ENCODE measurements around the gene SLC4A8.
A peak's percentile ranks its signal among the peaks of the same experiment; 100 is the strongest.

Gene SLC4A8

GRCh38 chr12:51395283-51396230, 29.1 kb upstream of the SLC4A8 start:
- DNase-seq (ENCODE audit: low spot score), result no peak

- DNase-seq (ENCODE audit: low spot score), result no peak
These were observed 27.0 kb upstream of the SLC4A8 start for GRCh38 chr12:51397670-51398069.

- DNase-seq (ENCODE audit: low spot score), result no peak
These were observed 24.7 kb upstream of the SLC4A8 start for GRCh38 chr12:51399891-51400290.

GRCh38 chr12:51401020-51401419, 23.6 kb upstream of the SLC4A8 start:
- DNase-seq (ENCODE audit: low spot score), result no peak

- DNase-seq (ENCODE audit: low spot score), result no peak
These were observed 23.1 kb upstream of the SLC4A8 start for GRCh38 chr12:51401486-51401885.

- no peak for DNase-seq (ENCODE audit: low spot score)
These were observed 22.7 kb upstream of the SLC4A8 start for GRCh38 chr12:51401900-51402299.

GRCh38 chr12:51403159-51403558, 21.5 kb upstream of the SLC4A8 start:
- no peak for DNase-seq (ENCODE audit: low spot score)

- no peak for DNase-seq (ENCODE audit: low spot score)
These were observed 20.9 kb upstream of the SLC4A8 start for GRCh38 chr12:51403681-51404136.

- no peak for DNase-seq (ENCODE audit: low spot score)
These were observed 20.0 kb upstream of the SLC4A8 start for GRCh38 chr12:51404627-51405026.

DNA sequence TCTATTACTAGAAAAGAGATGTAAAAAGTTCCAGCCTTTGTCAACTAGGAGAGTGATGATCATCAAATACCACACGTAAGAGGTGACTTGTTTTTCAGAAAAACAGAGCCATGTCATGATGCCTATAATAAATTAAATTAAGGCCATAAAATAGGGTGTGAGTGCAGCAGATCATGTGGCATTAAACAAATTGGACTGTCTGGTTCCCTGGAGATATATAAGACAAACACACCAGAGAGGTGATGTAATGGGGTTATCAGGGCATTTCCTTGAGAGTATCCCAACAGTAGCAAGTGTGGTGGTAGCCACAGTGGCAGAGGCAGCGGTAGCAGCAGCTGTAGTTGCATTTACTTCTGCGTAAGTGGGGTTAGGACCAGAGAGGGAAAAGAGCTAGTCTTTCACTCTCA, 18.8 kb upstream of the SLC4A8 start:
- no peak for DNase-seq (ENCODE audit: low spot score)

GRCh38 chr12:51406290-51406689, 18.3 kb upstream of the SLC4A8 start:
- no peak for DNase-seq (ENCODE audit: low spot score)

GRCh38 chr12:51406859-51407258, 17.8 kb upstream of the SLC4A8 start:
- no peak for DNase-seq (ENCODE audit: low spot score)

DNA sequence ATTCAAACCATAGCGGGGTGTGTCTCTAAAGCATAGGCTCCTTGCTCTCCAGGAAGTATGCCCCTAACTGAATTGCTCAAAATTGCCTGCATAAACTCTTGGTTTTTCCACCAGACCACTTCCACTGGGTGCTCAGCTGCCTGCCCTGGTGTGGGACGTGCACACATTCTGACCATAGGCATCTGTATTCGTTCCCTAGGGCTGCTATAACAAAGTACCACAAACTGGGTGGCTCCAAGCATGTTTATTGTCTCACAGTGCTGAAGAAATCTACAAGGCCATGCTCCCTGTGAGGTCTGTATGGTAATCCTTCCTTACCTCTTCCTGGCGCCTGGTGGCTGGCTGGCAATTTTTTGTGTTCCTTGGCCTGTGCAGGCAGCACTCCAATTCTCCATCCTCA, 17.0 kb upstream of the SLC4A8 start:
- DNase-seq (ENCODE audit: low spot score), result no peak

DNA sequence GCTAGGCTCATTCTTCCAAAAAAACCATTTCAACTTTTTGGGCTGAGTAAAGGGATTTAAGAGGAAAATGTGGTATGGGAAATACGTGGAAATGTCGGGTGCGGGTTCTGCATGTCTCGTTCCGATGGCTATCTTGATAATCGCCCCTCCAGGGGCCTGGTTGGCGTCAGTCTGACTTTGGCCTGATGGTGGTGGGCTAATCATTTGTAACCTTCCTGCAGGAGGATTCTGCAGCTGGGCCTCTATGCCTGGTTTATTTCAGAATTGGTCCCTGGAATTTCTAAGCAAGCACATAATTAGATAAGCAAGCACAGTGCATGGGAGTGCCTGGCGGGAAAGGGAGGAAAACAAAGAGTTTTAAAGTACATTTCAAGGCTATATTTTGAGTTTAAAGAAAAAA, 14.8 kb upstream of the SLC4A8 start:
- DNase-seq (ENCODE audit: low spot score), result no peak

DNA sequence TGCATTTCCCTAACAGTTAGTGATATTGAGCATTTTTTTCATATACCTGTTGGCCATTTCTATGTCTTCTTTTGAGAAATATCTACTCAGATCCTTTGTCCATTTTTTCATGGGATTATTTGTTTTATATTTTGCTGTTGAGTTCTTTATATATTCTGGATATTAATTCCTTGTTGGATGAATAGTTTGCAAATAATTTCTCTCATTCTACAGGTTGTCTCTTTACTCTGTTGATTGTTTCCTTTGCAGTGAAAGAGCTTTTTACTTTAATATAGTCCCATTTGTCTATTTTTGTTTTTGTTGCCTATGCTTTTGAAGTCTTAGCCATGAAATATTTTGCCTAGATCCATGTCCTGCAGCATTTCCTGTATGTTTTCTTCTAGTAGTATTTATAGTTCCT, 11.5 kb upstream of the SLC4A8 start:
- DNase-seq (ENCODE audit: low spot score), result no peak

GRCh38 chr12:51413791-51414190, 10.8 kb upstream of the SLC4A8 start:
- no peak for DNase-seq (ENCODE audit: low spot score)

DNA sequence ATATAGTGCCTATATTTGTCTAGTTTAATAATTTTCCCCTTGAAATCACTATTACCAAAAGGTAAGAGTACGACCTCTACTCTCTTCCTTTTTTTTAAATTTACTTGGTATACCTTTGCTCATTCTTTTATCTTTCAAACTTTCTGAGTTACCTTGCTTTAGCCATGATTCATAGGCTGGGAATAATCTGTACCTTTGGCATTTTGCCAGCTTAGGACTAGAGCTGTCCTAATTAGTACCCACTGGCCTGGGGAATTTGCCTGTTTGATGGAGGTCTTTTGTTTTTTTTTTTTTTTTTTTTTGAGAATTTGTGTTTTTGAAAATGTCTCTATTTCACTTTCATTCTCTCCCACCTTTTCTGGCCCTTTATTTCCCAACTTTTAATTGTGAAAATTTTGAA, 8.7 kb upstream of the SLC4A8 start:
- DNase-seq (ENCODE audit: low spot score), result no peak

DNA sequence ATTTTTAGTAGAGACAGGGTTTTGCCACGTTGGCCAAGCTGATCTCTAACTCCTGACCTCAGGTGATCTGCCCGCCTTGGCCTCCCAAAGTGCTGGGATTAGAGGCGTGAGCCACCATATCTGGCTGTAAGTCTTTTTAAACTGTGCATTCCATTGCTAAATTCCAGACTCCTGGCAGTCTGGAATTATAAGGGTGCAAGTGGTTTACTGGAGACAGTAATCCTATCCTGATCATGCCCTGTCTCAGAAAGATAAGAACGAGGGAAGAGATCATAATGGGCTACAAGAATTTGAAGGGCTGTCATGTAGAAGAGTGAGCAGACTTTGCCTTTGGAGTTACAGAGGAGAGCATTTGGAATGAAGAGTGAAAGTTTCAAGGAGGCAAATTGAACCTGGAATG, 6.8 kb upstream of the SLC4A8 start:
- DNase-seq (ENCODE audit: low spot score), result no peak

DNA sequence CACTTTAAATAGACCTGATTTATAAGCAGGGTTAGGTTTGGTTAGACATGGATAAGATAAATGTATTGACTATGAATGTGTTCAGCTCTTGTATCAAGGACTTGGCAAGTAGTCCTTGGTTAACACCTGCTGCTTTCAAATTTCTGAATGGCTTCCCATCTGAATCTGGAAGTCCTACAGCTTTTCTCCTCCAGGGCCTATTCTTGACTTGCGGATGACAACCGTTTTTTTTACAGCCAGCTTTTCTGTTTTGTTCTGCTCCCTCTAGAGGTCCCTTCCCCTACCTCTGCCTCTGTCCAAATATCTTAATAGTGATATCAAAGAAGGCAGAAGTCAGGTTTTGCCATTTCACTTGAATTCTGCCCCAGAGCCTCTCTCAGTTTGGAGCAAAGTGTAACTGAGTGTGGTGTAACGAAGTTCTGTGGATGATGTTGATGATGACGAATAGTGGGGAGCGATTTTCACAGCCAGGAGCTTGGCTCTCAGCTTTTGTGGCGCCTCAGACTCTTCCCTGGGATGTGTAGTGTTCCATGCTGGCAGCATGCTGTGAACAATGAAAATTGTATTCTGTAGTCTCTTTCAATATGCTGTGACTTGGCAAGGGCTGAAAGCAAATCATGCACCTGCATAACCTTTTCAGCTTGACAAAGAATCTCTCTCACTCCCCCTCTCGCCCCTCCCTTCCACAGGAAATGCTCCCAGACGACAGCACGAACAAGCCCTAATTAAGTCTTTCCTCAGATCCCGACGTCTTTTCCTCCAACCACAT, 5.0 kb upstream of the SLC4A8 start:
- DNase-seq (ENCODE audit: low spot score), result no peak

- peak; percentile 59 for DNase-seq (ENCODE audit: low spot score)
These were observed 3.3 kb upstream of the SLC4A8 start for GRCh38 chr12:51421266-51421884.

DNA sequence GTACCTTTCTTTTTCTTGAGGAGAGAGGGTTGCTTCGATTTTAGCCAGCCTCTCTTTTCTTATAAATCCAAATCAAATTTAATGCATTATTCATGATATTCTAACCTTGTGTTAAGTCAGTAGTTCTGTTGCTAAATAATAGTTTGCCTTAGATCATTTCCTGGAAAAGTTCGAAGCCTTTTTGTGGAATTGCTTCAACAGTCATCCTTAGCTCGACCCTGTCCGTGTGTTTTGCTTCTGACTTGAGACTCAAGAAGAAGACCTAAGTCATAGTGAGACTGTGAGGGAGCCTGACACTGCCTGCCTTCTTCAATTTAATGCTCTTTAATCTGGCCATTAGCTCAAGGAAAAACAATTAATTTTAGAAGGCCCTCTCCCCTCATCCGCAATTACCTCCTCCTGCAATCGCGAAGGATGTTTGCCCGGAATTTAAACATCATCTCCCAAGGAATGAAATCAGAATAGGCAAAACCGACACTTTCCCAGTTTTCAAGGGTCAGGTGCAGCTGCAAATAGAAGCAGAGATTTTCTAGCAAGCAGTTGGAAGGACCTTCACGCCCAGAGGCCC, 453 bp upstream of the SLC4A8 start:
- DNase-seq (ENCODE audit: low spot score), result no peak

DNA sequence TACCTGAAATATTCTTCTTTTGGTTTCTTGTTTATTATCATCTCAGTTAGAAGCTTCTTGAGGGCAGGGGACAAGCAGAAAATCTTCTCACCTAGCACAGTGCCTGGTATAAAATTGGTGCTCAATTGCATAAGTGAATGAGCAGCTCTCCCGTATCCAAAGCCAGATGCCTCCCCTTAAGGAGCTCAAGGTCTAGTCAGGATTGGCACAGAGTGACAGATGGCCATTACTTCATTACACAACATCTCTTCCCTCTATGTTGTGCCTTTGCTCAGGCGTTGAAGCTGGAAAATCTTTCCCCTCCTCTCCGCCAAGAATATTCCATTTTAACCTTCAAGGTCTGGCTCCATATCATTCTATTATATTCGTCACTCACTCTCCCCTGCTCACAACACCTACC, 3.6 kb downstream of the SLC4A8 start:
- DNase-seq (ENCODE audit: low spot score), result no peak

All from RKO (cell line).